ENCODE data around the gene ZFAND2B.
"Not testable (repeated sequence)": the region's sequence is repeated elsewhere in the genome, so short reads cannot be mapped to it uniquely, and the experiment has no call there.

DNA sequence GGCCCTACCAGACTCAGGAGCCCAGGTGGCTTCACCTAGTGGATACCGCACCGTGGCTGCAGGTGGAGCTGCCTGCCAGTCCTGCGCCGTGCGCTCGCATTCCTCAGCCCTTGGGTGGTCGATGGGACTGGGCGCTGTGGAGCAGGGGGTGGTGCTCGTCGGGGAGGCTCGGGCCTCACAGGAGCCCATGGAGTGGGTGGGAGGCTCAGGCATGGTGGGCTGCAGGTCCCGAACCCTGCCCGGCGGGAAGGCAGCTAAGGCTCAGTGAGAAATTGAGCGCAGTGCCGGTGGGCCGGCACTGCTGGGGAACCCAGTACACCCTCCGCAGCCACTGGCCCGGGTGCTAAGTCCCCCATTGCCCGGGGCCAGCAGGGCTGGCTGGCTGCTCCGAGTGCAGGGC is 5.3 kb upstream of the ZFAND2B start:
- not testable (repeated sequence) for TF ChIP-seq CTCF (IDR thresholded peaks at IDR 0.05; ENCODE audit: insufficient read depth, low read length, poor library complexity, severe bottlenecking); EZH2phosphoT487 (conservative IDR thresholded peaks at IDR 0.05; ENCODE audit: low read length)

All from SU-DHL-6 (cell line).